Liver (tissue), 3 donors: ENCODE data around the gene ELOA.

Experiments used
- ATF3 ChIP-seq: IDR thresholded peaks from 2 replicates; pipeline ENCODE4 v1.6.1; 2016; ENCODE audit warnings: antibody characterized with exemption
- CTCF ChIP-seq: fragments of 150-350 bp; IDR thresholded peaks from 2 replicates; pipeline ENCODE4 v1.5.1; 2017; ENCODE audit warnings: improper control_type of control experiment, low read depth, low read length; ENCODE audit not compliant: missing input control
- EGR1 ChIP-seq, 2 donors: IDR thresholded peaks; 2 replicates each; pipeline ENCODE4 v1.6.1; 2016 to 2018; ENCODE audit warnings: antibody characterized with exemption in 2 of 2, low read depth in 2 of 2
- FOXA1 ChIP-seq: IDR thresholded peaks from 2 replicates; pipeline ENCODE4 v1.6.1; 2016; ENCODE audit warnings: antibody characterized with exemption
- GABPA ChIP-seq, 2 donors: IDR thresholded peaks in 1 of 2; conservative IDR thresholded peaks in 1 of 2; 2 replicates each; pipeline ENCODE4 v1.6.1; 2016; ENCODE audit warnings: antibody characterized with exemption in 2 of 2, mild to moderate bottlenecking in 1 of 2, moderate library complexity in 1 of 2
- HNF4A ChIP-seq, 2 donors: conservative IDR thresholded peaks; 2 replicates each; pipeline ENCODE4 v1.6.1; 2016; ENCODE audit warnings: antibody characterized with exemption in 2 of 2, mild to moderate bottlenecking in 2 of 2
- HNF4G ChIP-seq: IDR thresholded peaks from 2 replicates; pipeline ENCODE4 v1.6.1; 2016; ENCODE audit warnings: antibody characterized with exemption
- JUND ChIP-seq, 2 donors: IDR thresholded peaks; 2 replicates each; pipeline ENCODE4 v1.6.1; 2016; ENCODE audit warnings: antibody characterized with exemption in 2 of 2
- MAX ChIP-seq: IDR thresholded peaks from 2 replicates; pipeline ENCODE4 v1.6.1; 2016; ENCODE audit warnings: antibody characterized with exemption
- RAD21 ChIP-seq, 2 donors: IDR thresholded peaks; 2 replicates each; pipeline ENCODE4 v1.6.1; 2016; ENCODE audit warnings: antibody characterized with exemption in 2 of 2, mild to moderate bottlenecking in 2 of 2
- REST ChIP-seq: IDR thresholded peaks from 2 replicates; pipeline ENCODE4 v1.6.1; 2016; ENCODE audit warnings: antibody characterized with exemption, mild to moderate bottlenecking
- SP1 ChIP-seq: IDR thresholded peaks from 2 replicates; pipeline ENCODE4 v1.6.1; 2018; ENCODE audit warnings: antibody characterized with exemption, mild to moderate bottlenecking
- TAF1 ChIP-seq: conservative IDR thresholded peaks from 2 replicates; pipeline ENCODE4 v1.6.1; 2016; ENCODE audit warnings: antibody characterized with exemption, mild to moderate bottlenecking
- YY1 ChIP-seq: IDR thresholded peaks from 2 replicates; pipeline ENCODE4 v1.6.1; 2016; ENCODE audit warnings: antibody characterized with exemption, mild to moderate bottlenecking
- donor health status: healthy.
- donor health status: healthy.

- no peak for TF ChIP-seq CTCF
- no peak for TF ChIP-seq REST
- TF ChIP-seq TAF1 = no peak
- TF ChIP-seq MAX = no peak
- TF ChIP-seq YY1 = no peak
- TF ChIP-seq SP1 = no peak
- TF ChIP-seq RAD21 (IDR thresholded peaks at IDR 0.05) = no peak
- no peak for TF ChIP-seq FOXA1
- TF ChIP-seq ATF3 = no peak
- no peak for TF ChIP-seq GABPA (IDR thresholded peaks at IDR 0.05 in 1 of 2, conservative IDR thresholded peaks at IDR 0.05 in 1 of 2)
- no peak for TF ChIP-seq EGR1 (IDR thresholded peaks at IDR 0.05; ENCODE audit: low read depth in 2 of 2)
- no peak for TF ChIP-seq HNF4G
- TF ChIP-seq HNF4A (conservative IDR thresholded peaks at IDR 0.05) = no peak
- no peak for TF ChIP-seq JUND (IDR thresholded peaks at IDR 0.05)
These were observed 50.8 kb downstream of the ELOA start for GRCh38 chr1:23793861-23794731.
